CD4-positive, alpha-beta T cell treated with Interferon gamma for 1 hour (primary cell): ENCODE results near the gene ZIC5.

Experiments used
- DNase-seq: peaks from one replicate; pipeline ENCODE4 v3.0.0-alpha.2; 2020

The ZIC5 gene

GRCh38 chr13:99971576-99972189 lies at the start of gene ZIC5:
Gene ZIC5, minus strand, starts transcription at chr13:99971767. Its CDS starts 164 bp downstream, at chr13:99971603.
- no peak for DNase-seq

- DNase-seq = no peak
Observed at GRCh38 chr13:100019780-100020356, 48.3 kb upstream of the ZIC5 start.

GRCh38 chr13:100014621-100015020 lies 43.1 kb upstream of the ZIC5 start:
- no peak for DNase-seq

GRCh38 chr13:99998261-99998660 lies 26.7 kb upstream of the ZIC5 start:
- no peak for DNase-seq

- no peak for DNase-seq
Observed at GRCh38 chr13:99997702-99998214, 26.2 kb upstream of the ZIC5 start.

- no peak for DNase-seq
Observed at GRCh38 chr13:99996381-99996973, 24.9 kb upstream of the ZIC5 start.

- no peak for DNase-seq
Observed at GRCh38 chr13:99995589-99996380, 24.2 kb upstream of the ZIC5 start.

GRCh38 chr13:99995104-99995588 lies 23.6 kb upstream of the ZIC5 start:
- DNase-seq = no peak

GRCh38 chr13:99994638-99995020 lies 23.1 kb upstream of the ZIC5 start:
- DNase-seq = no peak

GRCh38 chr13:99993660-99994637 lies 22.4 kb upstream of the ZIC5 start:
- no peak for DNase-seq

- no peak for DNase-seq
Observed at GRCh38 chr13:99992949-99993351, 21.4 kb upstream of the ZIC5 start.

GRCh38 chr13:99991828-99992775 lies 20.5 kb upstream of the ZIC5 start:
- no peak for DNase-seq

- no peak for DNase-seq
Observed at GRCh38 chr13:99991013-99991827, 19.7 kb upstream of the ZIC5 start.

GRCh38 chr13:99990126-99990977 lies 18.8 kb upstream of the ZIC5 start:
- DNase-seq = no peak

- DNase-seq = no peak
Observed at GRCh38 chr13:99989276-99990125, 17.9 kb upstream of the ZIC5 start.

GRCh38 chr13:99988529-99989275 lies 17.1 kb upstream of the ZIC5 start:
- DNase-seq = no peak
